Suppressor macrophage (primary cell): ENCODE results near the gene DCTPP1.
A peak's percentile ranks its signal among the peaks of the same experiment; 100 is the strongest.
"Not testable (repeated sequence)": the region's sequence is repeated elsewhere in the genome, so short reads cannot be mapped to it uniquely, and the experiment has no call there.

Source experiments
- DNase-seq, 4 experiments: peaks; one replicate each; pipeline ENCODE4 v3.0.0-alpha.2; 2020 to 2022

The DCTPP1 gene

DNA sequence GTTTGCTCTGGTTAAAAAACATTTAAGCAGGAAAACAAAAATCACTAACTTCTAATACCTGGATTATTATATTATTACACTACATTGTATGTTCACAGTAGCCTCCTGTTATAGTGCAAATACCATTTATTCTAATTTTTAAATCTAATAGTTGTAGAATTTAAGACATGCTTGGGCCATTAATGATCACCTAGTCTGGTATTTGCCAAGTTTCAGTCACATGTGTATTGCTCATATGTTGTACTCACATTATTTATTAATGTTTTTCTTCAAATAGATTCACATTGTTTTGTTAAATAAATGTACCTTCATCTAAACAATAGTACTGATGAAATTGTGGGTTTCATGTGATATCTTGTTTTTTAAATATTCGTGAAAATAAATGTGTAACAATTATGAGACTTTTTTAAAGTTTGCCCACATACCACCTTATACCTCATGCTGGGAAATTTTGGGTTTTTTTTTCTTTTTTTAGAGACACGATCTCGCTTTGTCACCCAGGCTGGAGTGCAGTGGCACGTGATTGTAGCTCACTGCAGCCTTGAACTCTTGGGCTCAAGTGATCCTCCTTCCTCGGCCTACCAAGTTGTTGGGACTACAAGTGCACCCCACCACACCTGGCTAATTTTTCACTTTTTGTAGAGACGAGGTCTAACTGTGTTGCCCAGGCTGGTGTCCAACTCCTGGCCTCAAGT is 16.6 kb downstream of the DCTPP1 start:
- DNase-seq, result no peak

DNA sequence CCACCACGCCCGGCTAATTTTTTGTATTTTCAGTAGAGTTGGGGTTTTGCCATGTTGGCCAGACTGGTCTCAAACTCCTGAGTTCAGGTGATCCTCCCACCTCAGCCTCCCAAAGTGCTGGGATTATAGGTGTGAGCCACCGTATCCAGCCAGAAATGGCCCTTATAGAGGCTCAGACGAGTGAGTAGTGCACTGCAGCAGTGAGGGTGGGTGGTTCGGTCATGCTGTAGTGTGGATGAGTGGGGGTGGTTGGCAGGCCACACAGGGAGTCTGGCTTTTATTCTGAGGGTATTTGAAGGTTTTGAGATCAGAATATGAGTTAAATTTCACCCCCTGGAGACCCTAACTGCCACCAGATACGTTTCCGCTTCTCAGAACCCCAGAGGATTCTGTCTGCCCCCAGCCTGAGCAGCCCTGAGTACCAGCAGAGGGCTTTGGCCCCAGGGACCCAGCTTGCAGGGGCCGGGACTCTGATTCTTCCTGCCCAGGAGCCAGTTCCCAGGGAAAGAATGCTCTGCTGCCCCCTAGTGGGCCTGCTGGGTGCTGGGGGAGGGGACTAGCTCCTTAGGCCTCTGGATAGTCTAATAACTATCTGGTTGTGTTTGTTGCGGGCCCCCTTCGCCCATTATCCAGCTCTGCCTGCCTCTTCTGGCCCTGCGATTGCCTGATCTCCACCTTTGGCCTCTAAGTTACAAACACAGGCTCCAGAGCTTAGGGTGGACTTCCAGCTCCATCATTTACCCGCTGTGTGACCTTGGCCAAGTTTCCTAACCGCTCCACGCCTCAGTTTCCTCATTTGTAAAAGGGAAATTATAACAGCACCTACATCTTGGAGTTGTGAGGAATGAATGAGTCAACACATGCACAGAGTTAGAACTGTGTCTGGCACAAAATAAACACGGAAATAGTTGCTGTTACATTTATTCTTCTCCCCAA is 20.4 kb downstream of the DCTPP1 start:
- peak; percentile 92 to 97 (median 95) for DNase-seq

DNA sequence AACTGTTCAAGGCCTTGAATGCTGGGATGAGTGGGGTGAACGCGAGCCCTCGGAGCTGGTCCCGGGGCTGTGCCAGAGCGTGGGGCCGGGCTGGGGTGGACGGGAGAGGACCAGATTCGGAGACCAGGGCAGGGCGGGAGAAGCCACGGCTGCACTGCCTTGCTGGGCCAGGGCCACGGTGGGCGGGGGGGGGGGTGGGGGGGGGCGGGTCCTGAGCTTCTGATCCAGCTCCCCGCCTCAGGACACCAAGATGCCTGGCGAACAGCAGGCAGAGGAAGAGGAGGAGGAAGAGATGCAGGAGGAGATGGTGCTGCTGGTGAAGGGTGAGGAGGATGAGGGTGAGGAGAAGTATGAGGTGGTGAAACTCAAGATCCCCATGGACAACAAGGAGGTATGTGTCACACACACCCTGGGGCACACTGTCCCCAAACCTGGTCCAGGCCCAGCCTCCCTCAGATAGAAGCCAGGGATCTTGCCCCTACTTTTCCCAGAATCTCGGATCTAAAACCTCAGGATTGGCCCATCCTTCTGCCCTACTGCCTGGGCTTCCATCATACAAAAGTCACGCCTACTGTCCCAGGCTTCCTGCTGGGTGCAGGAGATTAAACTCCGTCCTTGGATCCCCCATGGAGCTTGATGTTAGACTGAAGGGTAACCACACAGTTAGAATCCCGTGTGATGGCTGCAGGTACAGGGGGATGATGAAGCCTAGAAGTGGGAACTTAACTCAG is 21.9 kb downstream of the DCTPP1 start:
- no peak for DNase-seq

DNA sequence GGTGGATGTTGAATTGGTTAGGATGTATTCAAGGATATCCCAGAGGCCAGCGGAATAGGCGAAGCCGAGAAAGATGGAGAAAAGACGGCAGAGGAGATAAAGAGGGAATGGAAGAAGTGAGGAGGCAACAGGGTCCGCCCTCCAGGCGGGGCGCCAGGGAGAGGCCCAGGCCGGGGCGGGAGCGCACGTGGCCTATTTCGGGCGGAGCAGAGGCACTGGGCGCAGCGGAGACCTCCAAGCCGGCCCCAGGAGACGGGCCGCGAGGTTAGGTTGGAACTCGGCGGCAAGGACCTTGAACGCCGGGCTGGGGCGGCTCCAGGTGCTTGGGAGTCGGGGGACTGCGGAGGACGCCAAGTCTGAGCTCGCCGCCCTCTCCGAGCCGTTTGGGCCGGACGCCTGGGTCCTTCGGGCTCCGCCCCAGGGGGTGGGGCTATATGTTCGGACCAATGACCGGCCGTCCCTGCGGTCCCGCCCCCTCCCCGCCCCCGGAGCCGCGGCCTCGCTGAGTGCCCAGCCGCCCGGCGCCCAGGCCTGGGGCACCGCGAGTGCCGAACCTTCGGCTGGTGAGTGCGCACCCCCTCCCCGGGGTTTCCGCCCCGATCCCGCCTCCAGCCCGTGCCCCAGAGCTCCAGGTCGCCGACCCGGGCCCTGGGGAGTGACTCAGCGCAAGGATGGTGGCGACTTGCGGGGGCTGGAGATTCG is 22.6 kb downstream of the DCTPP1 start, which contains the start of gene ZNF771:
ZNF771 (plus strand) TSS at position 505 of the 702 bp plus-strand sequence. CDS start 448 bp downstream, outside the sequence.
- peak; percentile 84 to 95 (median 90) for DNase-seq

DNA sequence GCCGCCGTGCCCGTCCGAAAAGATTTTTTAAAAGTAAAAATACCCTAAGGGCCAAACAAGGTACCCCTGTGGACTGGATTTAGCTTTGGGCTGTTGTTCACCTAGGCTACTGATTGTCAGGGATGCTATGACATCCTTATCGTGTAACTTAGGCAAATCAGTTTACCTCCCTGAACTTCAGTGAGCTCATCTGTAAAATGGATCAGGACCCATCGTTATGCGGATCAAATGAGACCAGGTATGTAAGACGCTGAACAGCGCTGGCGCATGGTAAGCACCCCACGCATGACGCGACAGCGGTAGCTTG is 23.1 kb downstream of the DCTPP1 start:
- no peak for DNase-seq

DNA sequence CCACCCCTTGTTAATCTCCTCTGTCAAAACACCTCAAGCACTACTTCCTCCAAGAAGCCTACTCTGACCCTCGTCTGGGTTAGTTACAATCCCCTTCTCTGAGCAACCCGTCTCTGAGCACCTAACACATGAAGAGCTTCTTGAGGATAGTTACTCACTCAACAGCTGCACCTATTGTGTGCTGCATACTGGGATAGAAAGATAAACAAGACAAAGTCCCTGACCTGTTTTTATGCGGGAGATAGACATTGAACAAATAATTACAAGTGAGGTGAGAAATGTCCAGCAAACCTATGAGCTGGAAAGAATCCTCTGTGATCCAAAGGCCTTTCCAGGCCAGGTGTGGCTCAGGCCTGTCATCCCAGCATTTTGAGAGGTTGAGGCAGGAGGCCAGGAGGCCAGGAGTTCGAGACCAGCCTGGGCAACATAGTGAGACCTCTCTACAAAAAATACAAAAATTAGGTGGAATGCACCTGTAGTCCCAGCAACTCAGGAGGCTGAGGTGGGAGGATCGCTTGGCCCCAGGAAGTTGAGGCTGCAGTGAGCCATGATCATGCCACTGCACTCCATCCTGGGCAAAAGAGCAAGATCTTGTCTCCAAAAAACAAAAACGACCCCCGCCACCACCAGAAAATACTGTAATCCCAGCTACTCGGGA is 27.9 kb downstream of the DCTPP1 start:
- no peak for DNase-seq

DNA sequence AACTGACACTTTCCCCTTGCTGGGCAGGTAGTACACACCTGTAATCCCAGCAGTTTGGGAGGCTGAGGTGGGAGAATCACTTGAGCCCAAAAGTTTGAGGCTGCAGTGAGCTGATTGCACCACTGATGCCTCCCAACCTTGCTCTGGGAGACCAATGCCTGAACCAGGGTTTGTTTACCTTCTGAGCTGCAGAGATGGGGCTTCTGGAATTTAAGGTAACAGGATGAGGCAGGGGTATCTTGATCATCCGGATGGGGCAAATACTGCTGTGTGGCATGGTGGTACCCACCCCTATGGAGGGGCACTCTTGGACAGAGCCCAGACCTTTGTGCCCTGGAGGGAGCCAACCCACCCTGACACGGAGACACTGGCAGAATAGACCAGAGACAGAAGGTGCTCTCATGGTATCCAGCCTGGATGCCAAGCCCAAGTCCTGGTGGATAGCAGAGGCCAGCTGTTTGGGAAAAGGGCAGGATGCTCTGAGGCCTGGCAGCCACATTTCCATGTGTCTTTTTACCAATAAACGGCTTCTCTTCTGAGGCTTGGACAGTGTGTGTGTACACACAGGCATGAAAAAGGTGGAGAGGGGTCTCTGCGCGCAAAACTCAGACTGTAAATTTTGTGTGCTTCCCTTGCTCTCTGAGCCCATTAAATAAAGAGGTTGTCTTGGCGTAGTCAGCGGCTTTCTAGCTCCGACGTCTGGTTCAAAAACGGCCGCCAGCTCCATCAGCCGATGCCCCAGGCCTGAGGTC is 30.2 kb downstream of the DCTPP1 start:
- no peak for DNase-seq

DNA sequence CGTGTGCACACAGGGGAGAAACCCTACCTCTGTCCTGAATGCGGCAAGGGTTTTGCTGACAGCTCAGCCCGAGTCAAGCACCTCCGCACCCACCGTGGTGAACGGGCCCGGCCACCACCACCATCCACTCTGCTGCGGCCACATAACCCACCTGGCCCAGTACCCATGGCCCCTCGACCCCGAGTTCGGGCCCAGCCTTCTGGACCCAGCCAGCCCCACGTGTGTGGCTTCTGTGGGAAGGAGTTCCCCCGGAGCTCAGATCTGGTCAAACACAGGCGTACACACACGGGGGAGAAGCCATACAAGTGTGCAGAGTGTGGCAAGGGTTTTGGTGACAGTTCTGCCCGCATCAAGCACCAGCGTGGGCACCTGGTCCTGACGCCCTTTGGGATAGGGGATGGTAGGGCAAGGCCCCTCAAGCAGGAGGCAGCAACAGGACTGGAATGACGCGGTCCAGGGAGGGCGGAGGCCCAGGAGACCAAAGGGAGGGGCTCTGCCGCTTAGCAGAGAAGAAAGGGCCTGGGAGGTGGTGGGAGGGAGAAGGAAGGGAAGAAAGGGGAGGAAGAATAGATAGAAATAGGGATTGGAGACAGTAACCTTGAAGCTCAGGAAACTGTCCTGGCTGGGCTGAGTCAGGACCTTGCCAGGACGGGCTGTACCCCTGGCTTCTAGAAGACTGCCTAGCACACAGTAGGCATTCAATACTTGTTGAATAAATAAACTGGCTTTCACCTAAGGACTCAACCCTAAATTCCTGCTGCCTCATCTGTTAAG is 31.0 kb downstream of the DCTPP1 start:
- DNase-seq, result no peak

DNA sequence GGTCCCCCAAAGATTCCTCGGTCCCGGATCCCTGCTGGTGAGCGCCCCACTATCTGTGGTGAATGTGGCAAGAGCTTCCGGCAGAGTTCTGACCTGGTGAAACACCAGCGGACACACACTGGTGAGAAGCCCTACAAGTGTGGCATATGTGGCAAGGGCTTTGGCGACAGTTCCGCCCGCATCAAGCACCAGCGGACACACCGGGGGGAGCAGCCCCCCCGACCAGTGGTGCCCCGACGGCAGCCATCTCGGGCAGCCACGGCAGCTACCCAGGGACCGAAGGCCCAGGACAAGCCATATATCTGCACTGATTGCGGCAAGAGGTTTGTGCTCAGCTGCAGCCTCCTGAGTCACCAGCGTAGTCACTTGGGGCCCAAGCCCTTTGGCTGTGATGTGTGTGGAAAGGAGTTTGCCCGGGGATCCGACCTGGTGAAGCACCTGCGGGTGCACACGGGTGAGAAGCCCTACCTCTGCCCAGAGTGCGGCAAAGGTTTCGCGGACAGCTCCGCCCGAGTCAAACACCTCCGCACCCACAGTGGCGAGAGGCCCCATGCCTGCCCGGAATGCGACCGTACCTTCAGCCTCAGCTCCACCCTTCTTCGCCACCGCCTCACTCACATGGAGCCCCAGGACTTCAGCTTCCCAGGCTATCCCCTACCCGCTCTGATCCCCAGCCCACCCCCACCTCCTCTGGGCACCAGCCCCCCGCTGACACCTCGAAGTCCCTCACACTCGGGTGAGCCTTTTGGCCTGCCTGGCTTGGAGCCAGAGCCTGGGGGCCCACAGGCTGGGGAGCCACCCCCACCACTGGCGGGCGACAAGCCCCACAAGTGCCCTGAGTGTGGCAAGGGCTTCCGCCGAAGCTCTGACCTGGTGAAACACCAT is 31.8 kb downstream of the DCTPP1 start:
- no peak for DNase-seq

DNA sequence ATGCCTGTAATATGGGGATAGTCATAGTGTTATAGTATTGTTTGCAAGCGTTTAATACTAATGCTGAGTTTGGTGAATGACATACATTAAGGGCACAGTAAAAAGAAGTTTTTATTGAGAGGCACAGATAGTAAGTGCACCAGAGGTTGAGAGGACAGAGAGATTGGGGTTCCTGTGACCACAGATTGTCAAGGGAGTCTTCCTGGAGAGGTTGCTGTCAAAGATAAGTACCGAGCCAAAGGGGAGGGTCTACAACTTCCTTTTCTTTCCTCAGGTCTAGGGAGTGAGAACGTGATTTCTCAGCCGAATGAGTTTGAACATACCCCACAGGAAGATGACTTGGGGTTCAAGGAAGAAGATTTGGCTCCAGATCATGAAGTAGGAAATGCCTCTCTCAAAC is 32.8 kb downstream of the DCTPP1 start:
- DNase-seq, result no peak

DNA sequence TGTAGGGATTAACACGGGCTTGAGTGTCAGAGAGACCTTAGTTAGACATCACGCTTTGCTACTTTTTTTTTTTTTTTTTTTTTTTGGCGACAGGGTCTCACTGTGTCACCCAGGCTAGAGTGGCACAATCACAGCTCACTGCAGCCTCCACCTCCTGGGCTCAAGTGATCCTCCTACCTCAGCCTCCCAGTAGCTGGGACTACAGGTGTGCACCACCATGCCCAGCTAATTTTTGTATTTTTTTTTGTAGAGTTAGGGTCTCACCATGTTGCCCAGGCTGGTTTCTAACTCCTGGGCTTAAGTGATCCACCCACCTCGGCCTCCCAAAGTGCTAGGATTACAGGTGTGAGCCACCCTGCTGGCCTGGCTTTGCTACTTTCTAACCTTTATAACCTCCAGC is 33.2 kb downstream of the DCTPP1 start:
- not testable (repeated sequence) for DNase-seq

DNA sequence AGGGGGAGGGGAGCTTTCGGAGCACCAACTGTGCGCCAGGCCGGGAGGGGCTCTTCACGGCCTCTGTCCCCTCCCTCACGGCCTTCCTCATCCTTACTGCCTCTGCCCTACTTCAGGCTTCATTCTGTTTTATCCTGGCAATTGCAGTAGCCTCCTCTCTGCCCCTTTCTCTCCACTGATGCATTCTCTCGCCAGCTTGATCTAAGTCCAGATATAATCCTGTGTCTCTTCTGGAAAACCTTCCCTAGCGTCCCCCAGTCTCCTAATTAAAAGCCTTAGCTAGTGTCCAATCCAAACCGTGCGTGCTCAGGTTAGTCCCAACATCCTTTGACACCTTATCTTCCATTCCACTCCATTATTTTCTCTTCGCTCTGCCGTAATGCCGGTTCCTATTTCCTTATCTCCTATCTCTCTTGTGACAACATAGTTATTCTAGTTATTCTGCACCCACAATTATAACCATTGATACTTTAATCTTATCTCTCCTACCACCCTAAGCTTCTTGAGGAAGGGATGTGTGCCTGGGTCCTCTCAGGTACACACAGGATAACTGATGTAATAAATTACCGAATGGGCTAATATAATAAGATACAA is 33.7 kb downstream of the DCTPP1 start:
- no peak for DNase-seq

DNA sequence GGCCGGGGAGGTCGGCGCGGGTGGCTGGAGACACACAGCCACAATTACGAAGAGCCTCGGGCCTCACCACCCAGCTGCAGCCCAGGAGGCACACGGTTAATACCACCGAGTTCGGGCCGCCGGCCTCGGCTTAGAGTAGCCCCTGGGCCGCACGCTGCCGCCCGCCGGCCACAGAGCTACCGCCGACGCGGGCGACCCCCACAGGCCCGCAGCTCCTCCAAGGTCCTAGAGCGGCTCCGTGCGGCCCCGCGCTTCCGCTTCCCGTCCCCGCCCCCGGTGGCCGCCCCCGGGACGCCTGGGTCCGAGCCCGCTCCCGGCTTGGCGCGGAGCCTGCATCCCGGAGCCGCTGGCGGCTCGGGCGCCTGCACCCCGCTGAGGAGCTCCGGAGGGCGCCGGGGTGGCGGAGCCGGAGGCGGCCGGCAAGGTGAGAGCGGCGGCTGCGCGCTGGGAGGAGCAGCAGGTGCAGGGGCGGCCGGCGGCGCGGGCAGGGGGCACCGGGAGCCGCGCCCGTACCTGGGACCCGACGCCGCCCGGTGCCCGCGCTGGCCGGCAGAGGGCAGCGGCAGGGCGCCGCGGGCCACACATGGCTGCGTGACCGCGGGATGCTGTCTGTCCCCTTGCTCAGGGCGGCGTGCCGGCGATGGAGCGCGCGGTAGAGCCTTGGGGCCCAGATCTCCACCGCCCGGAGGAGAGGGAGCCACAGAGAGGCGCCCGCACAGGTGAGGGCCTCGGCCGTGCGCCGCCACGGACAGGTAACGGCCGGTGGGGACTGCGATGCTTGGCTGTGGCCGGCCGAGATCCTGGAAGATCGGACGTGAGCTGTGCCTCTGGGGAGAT is 34.5 kb downstream of the DCTPP1 start, which contains the start of gene ZNF48:
ZNF48 (plus strand) TSS at position 266 of the 837 bp plus-strand sequence; CDS start at position 641, 375 bp downstream.
- DNase-seq, result peak; percentile 73 to 91 (median 84)

DNA sequence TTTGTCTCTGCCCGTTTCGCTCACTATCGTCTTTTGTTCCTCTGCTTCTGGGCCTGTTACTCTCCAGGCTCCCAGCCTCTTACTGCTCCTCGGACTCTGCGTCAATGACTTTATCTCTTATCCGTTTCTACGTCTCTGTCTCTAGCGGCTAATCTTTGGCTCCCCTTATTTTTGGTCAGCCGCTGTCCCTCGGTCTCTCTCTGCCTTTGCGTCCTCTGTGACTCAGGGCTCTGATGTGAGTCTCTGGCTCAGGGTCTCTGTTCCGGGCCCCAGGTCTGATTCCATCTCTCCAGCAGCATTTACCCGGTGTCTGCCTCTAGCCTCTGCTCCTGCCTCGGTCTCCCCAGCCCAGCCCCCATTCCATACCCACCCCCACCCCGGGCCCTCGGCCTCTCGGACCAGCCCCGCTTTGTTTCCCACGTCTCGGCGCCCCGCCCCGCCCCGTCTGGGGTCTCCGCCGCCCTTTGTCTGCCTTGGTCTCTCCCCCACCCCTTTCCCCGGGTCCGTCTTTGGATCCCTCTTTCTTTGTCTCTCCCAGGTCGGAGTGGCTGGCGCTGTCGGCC is 35.2 kb downstream of the DCTPP1 start:
- DNase-seq, result no peak

DNA sequence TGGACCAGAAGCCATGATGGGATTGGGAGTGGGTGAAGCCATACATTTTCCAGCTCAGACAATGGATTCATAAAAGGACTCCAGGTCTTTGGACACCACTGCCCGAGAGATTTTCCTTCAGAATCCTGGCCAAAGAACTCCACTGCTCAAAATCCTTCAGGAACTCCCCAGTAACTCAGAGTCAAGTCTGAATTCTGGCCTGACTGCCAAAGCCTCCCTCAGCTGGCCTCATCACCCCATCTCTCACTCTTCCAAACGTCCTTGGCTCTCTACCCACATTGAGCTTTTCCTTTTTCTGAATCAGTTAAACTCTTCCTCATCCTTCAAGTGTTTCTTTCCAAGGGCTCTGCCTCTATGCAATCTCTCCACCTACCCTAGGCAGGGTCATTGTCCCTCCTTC is 46.3 kb downstream of the DCTPP1 start:
- DNase-seq, result no peak

DNA sequence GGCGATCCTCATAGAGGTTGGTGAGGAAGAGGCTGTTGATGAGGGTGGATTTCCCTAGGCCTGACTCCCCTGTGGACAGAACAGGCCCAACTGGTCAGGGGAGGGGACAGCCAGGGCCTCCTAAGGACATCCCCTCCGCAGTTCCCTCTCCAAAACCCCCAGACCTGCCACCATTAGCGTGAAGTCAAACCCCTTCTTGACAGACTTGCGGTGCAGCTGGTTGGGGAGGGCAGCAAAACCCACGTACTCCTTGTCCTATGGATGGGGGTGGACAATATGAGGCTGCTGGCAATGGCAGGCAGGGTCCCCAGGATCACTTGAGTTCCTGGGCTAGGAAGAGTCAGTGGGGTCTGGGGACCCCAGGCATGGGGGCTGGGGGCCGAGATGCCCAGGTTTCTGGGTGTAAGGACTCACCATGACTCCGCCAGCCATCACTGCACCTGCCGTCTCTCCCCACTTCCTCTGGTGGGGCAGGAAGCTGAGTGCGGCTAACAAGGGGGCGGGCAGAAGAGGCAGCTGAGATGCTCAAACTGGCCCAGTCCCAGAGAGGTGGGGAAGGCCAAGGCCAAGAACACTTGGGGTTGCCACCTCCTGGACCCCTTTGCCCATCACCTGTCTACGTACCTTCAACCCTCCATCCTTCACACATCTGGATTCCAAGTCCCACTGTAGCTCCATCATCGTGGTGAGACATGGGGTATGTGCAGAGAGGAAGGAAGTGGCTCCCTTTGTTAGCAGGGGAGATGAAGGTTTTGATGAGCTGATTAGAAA is 47.5 kb downstream of the DCTPP1 start, which contains the start of gene SEPTIN1:
SEPTIN1 (minus strand) TSS at position 451 of the 771 bp plus-strand sequence; CDS start at position 432, 19 bp downstream.
- no peak for DNase-seq
